Effector CD4-positive, alpha-beta T cell (primary cell): ENCODE measurements around the gene PDK1.

Experiments
- DNase-seq: peaks from one replicate; pipeline ENCODE4 v3.0.0-alpha.2; 2020

Gene PDK1

GRCh38 chr2:172597176-172597842 lies 41.4 kb downstream of the PDK1 start:
- DNase-seq = no peak

GRCh38 chr2:172599947-172600346 lies 44.1 kb downstream of the PDK1 start:
- no peak for DNase-seq

- no peak for DNase-seq
Observed at GRCh38 chr2:172600557-172601008, 44.7 kb downstream of the PDK1 start.

- DNase-seq = no peak
Observed at GRCh38 chr2:172606285-172606684, 50.4 kb downstream of the PDK1 start.

GRCh38 chr2:172607379-172607928 lies 51.6 kb downstream of the PDK1 start:
- no peak for DNase-seq

- no peak for DNase-seq
Observed at GRCh38 chr2:172609488-172609887, 53.6 kb downstream of the PDK1 start.

GRCh38 chr2:172612051-172612450 lies 56.2 kb downstream of the PDK1 start:
- no peak for DNase-seq

- no peak for DNase-seq
Observed at GRCh38 chr2:172613040-172613439, 57.1 kb downstream of the PDK1 start.

GRCh38 chr2:172613615-172614231 lies 57.8 kb downstream of the PDK1 start:
- DNase-seq = no peak

GRCh38 chr2:172614932-172615331 lies 59.0 kb downstream of the PDK1 start:
- DNase-seq = no peak

- no peak for DNase-seq
Observed at GRCh38 chr2:172615727-172616261, 59.9 kb downstream of the PDK1 start.

GRCh38 chr2:172617115-172617514 lies 61.2 kb downstream of the PDK1 start:
- DNase-seq = no peak

- DNase-seq = no peak
Observed at GRCh38 chr2:172623249-172623965, 67.5 kb downstream of the PDK1 start.

- no peak for DNase-seq
Observed at GRCh38 chr2:172624996-172625395, 69.1 kb downstream of the PDK1 start.

- no peak for DNase-seq
Observed at GRCh38 chr2:172627181-172627580, 71.3 kb downstream of the PDK1 start.

GRCh38 chr2:172628085-172628484 lies 72.2 kb downstream of the PDK1 start:
- DNase-seq = no peak

- DNase-seq = no peak
Observed at GRCh38 chr2:172629586-172629985, 73.7 kb downstream of the PDK1 start.

GRCh38 chr2:172630181-172630580 lies 74.3 kb downstream of the PDK1 start:
- DNase-seq = no peak

GRCh38 chr2:172634477-172634876 lies 78.6 kb downstream of the PDK1 start:
- DNase-seq = no peak

- DNase-seq = no peak
Observed at GRCh38 chr2:172635548-172635947, 79.7 kb downstream of the PDK1 start.

- no peak for DNase-seq
Observed at GRCh38 chr2:172639256-172639655, 83.4 kb downstream of the PDK1 start.

GRCh38 chr2:172639823-172640222 lies 83.9 kb downstream of the PDK1 start:
- DNase-seq = no peak

- no peak for DNase-seq
Observed at GRCh38 chr2:172640389-172640788, 84.5 kb downstream of the PDK1 start.
